UCSD-AML1 (cell line): Measurements from ENCODE around the gene PRKG1.
"Not testable (repeated sequence)": the region's sequence is repeated elsewhere in the genome, so short reads cannot be mapped to it uniquely, and the experiment has no call there.

ENCODE experiments used
- DNase-seq: peaks from one replicate; lab custom pipeline; 2025; ENCODE audit not compliant: unreplicated experiment; lab: John Stamatoyannopoulos, UW

PRKG1 gene

DNA sequence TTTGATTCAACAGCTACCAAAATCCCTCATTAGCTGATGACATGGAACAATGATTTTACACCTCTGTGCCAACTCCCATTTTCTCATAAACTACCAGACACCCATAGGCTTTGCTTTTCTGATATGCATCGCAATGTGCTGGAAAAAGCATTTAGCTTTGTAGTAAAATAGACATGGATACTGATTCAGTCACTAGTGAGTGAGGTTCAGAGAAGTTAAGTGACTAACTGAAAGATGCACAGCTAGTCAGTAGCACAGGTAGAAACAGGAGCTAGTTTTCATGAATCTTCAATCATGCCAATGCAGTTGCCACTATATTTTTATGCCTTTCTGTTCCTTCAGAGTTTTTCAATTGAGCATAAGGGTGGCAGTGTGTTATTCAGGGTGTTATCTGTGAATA, 38.7 kb downstream of the PRKG1 start:
- DNase-seq: no peak

DNA sequence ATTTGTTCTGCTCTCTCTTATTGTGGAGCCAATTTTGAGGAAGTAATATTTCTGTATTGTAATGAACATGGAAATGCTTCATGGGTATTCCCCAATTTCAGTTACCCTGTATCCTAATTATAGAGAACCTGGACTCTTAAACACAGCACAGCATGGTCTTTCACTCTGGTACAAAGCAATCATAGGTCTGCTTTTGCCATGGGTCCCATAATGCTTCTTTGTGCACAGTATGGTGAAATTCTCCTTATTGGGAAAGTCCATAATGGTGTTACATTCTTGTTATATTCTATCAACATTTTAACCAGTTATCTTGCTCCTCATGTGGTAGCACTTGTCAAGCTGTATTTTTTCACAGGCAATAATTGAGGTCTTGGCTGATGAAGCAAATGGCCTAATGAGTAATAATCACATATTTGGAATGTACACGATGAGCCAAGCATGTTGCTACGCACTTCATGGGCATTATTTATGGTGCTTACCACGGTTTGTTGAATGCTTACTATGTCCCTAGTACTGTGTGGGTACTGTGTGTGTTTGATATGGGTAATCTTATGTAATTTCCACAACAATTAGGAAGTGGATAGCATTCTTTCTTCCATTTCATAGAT, 42.9 kb downstream of the PRKG1 start:
- no peak for DNase-seq

DNA sequence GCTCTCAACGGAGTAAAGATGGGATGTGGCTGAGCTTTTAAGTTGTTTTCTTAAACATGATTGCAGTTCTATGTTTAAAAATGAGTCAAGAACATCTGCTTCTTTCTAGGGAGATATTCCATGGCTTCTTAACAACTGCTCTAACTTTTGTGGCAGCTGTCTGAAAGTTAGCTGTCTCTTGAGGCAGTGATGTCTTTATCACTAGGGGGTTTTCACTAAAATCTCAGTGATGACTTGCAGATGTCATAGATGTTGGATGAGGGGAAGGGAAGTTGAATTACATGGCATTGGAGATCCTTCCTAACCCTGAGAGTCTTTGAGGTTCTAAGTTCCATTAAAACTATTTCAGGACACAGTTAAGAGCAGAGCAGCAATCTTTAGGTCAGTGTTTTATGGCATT, 43.5 kb downstream of the PRKG1 start:
- DNase-seq: no peak

DNA sequence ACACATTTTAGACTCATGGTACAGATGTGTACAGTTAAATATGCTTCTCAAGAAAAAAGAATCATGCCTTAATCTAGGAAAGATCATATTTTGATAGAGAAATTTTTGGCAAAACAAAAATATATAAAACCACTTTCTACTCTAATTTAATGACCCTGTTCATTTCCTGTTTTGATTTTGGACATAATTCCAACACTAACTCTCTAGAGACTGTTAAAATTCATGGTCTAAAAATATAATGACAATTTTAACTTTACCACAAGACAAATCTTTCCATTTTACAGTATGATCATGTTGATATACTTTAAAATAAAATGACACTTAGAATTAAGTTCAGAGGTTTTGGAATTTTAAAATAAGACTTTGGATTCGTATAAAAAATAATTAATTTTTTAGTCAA, 45.2 kb downstream of the PRKG1 start:
- no peak for DNase-seq

DNA sequence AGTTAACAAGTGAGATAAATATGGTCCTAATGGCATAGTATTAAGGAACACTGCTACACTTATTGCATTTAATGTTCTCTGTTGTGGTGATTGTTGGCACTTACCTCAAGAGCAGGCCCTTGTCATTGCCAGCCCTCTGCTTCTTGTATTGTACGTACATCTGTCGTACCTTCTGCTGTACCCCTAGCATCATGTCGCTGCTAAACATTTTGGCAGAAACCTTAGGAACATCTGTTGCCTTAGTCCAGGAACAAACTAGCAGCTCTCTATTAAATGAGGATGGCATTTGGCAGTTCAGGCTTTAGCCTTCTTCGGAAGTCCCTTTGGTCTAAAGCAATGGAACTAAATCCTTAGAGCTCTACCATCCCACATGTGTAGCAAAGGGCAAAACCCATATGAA, 47.6 kb downstream of the PRKG1 start:
- no peak for DNase-seq

DNA sequence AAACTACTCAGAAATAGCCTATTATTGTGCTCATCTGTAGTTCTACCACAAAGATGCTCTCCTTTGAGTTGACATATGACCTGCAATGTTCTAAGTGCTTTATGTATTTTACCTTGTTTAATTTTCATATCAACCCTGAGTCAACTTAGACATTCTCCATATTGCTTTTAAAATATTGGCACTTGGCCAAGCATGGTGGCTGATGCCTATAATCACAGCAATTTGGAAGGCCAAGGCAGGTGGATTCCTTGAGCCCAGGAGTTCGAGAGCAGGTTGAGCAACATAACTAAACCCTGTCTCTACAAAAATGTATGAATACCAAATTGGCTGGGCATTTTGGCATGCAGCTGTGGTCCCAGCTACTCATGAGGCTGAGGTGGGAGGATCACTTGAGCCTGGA, 50.6 kb downstream of the PRKG1 start:
- DNase-seq: no peak

DNA sequence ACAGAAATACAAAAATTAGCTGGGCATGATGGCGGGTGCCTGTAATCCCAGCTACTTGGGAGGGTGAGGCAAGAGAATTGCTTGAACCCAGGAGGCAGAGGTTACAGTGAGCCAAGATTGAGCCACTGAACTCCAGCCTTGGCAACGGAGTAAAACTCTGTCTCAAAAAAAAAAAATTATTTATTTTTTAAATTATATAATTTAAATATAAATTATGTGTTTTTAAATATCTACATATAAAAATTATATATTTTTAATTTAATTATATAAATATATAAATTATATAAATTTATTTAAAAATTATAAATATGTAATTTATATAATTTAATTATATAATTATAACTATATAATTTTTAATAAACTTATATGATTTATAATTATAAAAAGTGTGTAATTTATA, 51.2 kb downstream of the PRKG1 start:
- no peak for DNase-seq

DNA sequence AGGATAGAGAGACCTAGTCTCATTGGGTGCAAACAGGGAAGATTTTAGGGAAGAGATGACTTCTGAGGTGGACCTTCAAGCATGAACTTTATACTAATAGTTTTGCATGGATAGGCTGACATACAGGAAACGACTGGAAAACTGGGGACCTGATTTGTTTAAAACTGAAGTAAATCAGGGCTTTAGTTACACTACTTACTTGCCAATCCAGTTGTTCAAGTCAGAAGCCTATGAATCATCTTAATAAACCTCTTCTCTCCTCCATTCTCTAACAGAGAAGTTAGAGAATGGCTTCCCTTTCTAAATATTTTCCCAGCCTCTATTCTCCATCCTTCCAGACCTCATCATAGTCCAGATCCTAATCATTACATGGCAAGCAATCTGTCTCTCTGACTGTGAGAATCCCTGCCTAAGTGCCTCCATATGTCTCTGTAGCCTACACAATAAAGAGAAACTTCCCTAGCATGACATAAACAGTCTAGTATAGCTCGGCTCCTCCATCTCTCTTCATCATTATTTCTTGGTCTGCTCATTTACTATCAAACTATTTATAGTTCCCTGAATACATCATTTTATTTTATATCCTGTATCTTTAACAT, 55.8 kb downstream of the PRKG1 start:
- no peak for DNase-seq

DNA sequence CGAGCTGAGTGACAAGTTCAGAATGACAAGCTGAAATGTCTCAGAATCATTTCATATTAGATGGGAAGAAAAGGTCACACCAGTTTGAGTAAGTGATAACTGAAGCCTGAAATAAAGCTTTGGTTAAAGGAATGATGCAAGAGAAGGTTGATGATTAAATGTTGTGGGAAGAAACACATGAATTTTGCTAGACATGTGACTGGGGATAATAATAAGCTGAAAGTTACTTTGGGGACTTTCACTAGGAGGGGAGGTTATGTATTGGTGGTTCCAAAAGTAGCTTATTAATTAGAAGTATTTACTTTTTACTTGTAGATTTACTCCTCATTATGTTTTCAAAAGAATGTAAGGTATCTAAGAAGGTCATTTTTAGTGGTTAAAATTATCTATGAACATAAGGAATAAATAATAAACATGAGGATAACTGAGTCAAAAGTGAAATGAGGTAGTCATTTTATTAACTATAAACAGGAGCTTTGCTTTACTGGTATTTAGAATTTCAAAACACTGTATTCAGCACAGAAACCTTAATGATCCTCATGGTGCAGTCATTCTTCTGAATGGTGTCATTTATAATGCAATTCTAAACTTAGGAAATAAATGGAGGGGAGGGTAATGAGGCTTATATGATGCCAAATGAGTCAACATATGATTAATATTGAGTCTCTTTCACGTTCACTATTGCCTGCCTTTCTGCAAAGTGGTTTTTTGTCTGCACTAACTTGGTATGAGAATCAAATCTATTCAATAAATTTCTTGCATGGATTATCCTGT, 63.7 kb downstream of the PRKG1 start:
- DNase-seq: no peak

DNA sequence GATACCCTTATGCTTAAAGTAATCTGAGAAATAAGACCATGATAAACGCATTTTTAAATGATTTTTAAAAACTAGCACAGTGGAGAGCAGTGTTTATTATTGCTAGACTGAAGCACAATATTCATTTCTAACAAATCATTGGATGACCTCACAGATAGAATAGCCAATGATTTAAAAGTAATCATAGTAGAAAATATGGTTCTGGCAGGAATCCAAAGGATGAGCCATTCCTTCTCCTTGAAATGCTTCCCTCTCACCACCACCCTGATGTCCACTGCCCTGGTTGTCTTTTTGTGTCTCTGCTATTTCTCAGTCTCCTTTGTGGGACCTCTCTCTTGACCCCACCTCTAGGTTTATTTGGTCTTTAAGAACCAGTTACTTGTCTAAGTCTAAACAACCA, 64.9 kb downstream of the PRKG1 start:
- no peak for DNase-seq

DNA sequence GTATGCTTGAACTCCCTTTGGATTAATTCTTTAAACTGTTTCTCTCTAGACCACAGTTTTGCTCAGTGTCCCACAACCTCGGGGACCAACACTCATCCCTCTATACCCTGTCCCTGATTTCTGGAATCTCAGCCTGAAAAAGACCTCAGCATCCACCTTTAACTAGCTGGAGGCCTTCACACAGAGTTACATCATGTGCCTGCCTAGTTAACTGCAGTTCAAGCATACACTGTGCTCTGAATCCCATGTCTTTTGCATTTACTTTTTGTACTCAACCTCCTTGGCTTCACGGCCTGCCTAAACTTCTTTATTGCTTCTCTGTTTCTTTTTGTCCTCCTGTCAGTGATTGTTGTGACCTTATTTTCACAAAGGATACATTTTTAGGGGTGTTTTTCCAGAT, 66.7 kb downstream of the PRKG1 start:
- DNase-seq: no peak

DNA sequence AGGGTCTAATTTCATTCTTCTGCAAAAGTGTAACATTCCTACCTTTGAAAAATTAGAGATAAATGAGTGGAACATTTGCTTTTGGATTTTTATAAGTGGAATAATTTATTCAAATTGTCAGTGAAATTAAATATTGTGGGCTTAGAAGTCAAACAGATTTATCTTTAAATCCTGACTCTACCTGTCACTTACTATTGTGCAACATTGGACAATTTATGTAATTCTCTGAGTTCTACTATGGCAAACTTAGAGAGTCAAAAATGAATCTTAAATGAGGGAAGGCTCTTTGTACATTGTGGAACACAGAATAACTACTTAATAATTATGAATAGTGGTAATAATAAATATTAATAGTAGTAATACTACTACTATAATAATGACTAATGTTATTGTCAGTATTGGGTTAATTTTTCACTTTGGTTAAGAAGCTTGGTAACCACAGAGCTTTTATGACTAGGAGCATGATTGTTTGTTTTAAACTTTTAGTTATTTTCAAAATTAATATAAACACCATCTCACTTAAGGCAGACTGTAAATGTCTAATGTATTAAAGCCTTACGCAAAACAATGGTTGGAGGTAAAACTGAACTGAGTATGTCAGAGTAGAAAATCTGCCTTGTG, 70.0 kb downstream of the PRKG1 start:
- no peak for DNase-seq

DNA sequence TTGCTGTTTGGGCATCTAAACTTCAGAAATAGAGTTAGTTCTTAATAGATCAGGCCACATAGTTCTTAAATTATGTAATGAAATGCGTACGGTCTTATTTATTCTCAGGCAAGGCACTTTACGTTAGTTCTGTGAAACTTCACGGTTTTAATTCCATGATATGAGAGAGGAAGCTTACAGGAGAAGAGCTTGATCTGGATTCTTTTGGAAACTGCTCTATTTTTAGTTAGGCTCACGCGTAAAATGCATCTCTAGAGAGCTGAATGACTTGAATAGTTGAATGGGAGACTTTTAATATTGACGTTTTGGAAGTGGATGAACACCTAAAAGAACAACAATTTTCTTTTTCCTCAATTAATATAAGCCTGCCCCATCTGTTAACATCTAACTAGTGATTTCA, 71.1 kb downstream of the PRKG1 start:
- DNase-seq: no peak

DNA sequence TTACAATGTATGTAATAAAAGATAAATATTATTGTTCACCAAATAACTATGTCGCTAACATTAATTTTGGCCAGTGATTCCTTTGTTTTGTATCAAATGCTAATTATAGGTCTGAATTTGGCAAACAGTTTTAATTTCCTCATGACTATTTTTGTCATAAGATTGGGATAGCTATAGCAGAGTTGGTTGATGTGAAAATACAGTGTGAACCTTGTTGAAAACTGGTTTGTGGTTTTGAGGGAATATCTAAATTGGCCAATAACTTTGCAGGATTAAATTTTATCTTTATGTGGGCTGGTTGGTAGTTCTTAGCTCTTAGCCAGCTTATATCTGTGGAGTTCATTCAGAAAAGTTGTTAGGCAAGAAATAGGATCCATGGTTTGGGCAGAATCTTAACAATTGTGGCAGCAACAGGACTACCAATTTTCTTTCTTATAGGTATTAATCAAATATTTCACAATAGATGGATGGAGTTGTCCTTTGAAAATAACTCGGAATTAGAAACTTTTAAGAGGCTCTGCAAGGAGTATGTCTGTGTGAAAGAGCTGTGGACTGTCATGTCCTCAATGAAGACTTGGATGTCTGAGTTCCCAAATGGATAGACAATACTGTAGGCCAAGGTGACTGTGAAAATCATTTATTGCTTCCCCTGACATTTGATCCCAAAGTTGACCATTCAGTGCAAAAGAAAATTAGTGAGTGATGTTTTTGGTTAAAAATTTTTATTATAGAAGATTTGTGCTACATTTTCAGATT, 73.5 kb downstream of the PRKG1 start:
- DNase-seq: no peak

DNA sequence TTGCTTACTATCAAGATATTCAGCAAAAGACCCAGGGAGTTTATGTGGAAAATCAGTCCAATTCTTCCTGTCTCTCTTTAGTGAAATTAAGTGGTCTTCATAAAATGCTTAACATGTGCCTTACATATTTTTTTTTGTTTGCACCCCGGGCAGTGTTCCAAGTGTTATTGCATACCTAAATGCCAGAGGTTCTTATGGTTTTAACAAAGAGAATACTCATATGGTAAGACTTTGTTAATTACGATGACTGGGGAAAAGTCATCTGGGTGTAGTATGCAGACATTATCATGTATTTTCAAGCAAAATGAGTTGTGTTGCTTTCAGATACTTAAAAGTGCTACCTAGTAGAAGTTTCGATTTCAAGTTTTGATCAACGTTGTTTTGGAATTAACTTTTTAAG, 82.6 kb downstream of the PRKG1 start:
- no peak for DNase-seq

DNA sequence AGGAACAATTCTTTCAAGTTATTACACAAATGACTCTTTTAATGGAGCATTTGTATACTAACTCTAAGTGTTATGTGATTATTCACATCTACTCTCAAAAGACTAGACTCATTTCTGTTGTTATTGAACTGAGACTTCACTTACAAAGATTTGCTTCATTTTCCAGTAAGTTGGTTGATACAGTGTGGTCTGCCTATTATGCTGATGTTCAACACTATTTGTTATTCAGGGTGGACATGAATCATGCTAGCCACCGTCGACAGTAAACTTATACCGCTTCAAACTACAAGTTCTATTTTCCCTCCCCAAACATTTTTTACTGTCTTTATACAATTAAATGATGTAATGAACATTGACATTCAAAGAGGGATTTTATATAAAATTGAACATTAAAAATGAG, 84.5 kb downstream of the PRKG1 start:
- no peak for DNase-seq

DNA sequence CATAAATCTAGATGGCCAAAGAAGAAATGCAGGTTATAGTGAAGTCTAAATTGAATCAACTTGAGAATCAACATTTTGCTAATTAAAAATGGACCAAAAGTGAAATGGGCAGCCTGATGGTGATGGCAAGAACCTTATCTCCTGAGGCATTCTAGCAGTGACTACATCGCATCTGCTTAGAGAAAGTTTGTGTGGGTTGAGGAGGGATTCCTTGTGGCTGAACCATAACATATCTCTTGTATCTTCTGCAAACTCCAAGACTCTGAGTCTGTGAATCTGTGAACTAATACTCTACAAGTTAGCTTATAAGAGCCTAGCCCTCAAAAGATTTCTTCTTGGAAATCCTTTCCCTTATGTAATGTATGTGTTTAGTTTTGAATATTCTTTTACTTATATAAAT, 85.6 kb downstream of the PRKG1 start:
- no peak for DNase-seq

DNA sequence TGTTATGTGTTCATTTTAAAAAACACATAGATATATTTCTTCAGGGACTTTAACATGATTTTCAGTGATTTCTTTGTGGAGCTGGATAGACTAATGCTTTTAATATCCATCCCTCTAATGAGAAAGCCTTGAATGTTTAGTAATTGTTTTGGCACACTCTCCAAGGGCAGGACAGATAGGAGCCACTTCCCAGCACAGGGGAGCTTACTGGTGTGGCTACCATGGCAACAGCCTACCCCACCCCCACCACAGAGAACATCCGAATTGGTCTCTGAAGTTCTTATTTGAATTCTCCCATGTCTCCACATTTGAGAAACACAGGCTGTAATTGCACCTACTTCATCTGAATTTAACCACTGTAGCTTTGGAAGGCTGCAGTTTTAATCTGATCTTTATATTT, 87.7 kb downstream of the PRKG1 start:
- DNase-seq: no peak

DNA sequence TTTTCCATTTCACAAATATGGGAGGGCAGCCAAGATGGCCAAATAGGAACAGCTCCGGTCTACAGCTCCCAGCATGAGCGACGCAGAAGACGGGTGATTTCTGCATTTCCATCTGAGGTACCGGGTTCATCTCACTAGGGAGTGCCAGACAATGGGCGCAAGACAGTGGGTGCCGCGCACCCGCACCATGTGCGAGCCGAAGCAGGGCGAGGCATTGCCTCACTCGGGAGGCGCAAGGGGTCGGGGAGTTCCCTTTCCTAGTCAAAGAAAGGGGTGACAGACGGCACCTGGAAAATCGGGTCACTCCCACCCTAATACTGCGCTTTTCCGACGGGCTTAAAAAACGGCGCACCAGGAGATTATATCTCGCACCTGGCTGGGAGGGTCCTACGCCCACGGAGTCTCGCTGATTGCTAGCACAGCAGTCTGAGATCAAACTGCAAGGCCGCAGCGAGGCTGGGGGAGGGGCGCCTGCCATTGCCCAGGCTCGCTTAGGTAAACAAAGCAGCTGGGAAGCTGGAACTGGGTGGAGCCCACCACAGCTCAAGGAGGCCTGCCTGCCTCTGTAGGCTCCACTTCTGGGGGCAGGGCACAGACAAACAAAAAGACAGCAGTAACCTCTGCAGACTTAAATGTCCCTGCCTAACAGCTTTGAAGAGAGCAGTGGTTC, 89.2 kb downstream of the PRKG1 start:
- DNase-seq: not testable (repeated sequence)

DNA sequence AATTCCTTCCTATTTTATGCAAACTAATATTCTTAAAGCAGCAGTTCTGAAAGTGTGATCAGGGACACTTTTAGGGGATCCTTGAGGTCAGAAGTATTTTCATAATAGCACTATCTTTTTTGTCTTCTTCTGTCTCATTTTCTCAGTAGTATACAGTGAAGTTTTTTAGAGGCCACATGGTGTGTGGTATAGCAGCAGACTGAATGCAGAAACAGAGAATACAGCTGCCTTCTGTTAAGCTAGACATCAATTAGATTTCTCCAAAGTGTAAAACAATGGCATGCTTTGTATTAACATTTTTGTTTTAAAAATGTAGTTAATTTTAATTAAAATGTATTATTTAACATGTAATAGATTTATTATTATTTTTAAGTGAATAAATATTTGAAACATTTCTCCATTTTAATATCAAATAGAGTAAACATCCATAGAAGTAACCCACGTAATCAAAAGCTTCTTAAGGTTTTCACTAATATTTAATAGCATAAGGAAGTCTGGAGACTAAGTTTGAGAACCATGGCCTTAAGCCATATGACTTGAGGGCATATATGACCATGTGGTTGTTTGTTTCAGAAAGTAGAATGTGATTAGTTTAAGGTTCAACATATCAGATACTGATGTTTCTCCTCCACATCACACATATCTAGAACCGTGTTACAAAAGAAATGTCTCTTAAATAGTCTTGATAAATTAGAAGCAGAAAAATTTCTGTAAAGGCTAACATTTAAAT, 94.0 kb downstream of the PRKG1 start:
- DNase-seq: no peak
